ENCODE measurements around the gene CXorf58. TPM values are rescaled to one million over a fixed set of nuclear protein-coding genes. Genes with fewer than 3 reads are reported as not detected.

The CXorf58 gene
- total and polyA plus RNA-seq, 9 of the 15 experiments (the other 6 are each of a cell fraction or from before 2014, with no cell fraction given) = 0.10 to 0.27 (median 0.16) TPM; not detected in 3

DNA sequence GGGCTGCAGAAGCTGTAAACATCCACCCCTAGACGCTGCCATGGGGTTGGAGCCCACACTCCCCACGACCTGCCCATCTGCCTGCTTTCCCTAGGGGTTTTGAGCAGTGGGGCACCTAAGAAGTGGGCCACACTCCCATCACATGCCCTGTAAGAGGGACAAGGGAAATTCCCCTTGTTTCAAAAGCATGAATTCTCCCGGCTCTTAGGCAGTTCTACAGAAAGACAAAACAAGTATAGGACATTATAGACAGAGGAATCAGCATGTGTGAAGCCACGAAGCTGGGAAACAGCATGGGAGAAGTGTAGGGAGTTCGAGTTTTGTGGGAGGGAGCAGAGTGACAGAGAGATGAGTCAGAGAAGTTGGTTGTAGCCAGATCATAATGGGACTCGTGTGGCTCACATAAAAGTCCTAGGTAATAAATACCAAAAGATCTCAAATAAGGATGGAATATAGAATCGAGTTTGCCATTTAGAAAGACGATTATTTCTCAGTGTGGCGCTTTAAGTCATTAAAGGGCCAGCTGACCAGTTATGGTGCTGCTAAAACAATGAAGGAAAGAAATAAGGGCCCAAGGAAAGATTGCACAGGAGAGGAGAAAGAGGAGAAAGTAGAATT lies 24.0 kb upstream of the CXorf58 start (continued):
- TF ChIP-seq ZBTB43 (CRISPR knock-in tag; IDR thresholded peaks at IDR 0.05) = no peak
- TF ChIP-seq ZNF695 (CRISPR knock-in tag; IDR thresholded peaks at IDR 0.05) = no peak
- TF ChIP-seq ZNF324 (CRISPR knock-in tag; IDR thresholded peaks at IDR 0.05) = no peak
- no peak for TF ChIP-seq E2F3 (CRISPR knock-in tag; IDR thresholded peaks at IDR 0.05)
- TF ChIP-seq TCF15 (CRISPR knock-in tag; IDR thresholded peaks at IDR 0.05) = no peak
- TF ChIP-seq ERF (CRISPR knock-in tag; IDR thresholded peaks at IDR 0.05) = no peak
- TF ChIP-seq THAP12 (CRISPR knock-in tag; IDR thresholded peaks at IDR 0.05) = no peak
- TF ChIP-seq ZBED1 (IDR thresholded peaks at IDR 0.05) = no peak
- no peak for TF ChIP-seq BMI1 (IDR thresholded peaks at IDR 0.05; ENCODE audit: low read length)
- no peak for TF ChIP-seq HMGXB4 (CRISPR knock-in tag; IDR thresholded peaks at IDR 0.05)
- no peak for TF ChIP-seq ZBTB40 (IDR thresholded peaks at IDR 0.05)
- TF ChIP-seq ZBTB40 (CRISPR knock-in tag; IDR thresholded peaks at IDR 0.05) = no peak
